HG02798 (cell line): ENCODE data around the gene SIX5.
"Not testable (repeated sequence)": the region's sequence is repeated elsewhere in the genome, so short reads cannot be mapped to it uniquely, and the experiment has no call there.

ENCODE experiments used
- ATAC-seq: cut with Tn5 transposase; IDR thresholded peaks from one replicate; pipeline ENCODE4 v1.9.1; 2021; ENCODE audit warnings: mild to moderate bottlenecking; ENCODE audit not compliant: unreplicated experiment, poor library complexity

Gene SIX5

GRCh38 chr19:45762870-45763631 lies 6.0 kb downstream of the SIX5 start:
- ATAC-seq, result no peak

- no peak for ATAC-seq
Measured at GRCh38 chr19:45761714-45762113, 7.3 kb downstream of the SIX5 start.

GRCh38 chr19:45758921-45759320 lies 10.1 kb downstream of the SIX5 start:
- ATAC-seq, result no peak

- ATAC-seq, result no peak
Measured at GRCh38 chr19:45757695-45758094, 11.4 kb downstream of the SIX5 start.

GRCh38 chr19:45754323-45754722 lies 14.7 kb downstream of the SIX5 start:
- ATAC-seq, result no peak

- ATAC-seq, result no peak
Measured at GRCh38 chr19:45753548-45753947, 15.5 kb downstream of the SIX5 start.

GRCh38 chr19:45752639-45753038 lies 16.4 kb downstream of the SIX5 start:
- no peak for ATAC-seq

GRCh38 chr19:45751483-45751882 lies 17.6 kb downstream of the SIX5 start:
- not testable (repeated sequence) for ATAC-seq

- no peak for ATAC-seq
Measured at GRCh38 chr19:45747513-45747912, 21.5 kb downstream of the SIX5 start.

GRCh38 chr19:45746866-45747265 lies 22.2 kb downstream of the SIX5 start:
- ATAC-seq, result no peak

GRCh38 chr19:45745606-45746005 lies 23.4 kb downstream of the SIX5 start:
- ATAC-seq, result no peak

GRCh38 chr19:45742969-45743368 lies 26.1 kb downstream of the SIX5 start:
- ATAC-seq, result no peak

GRCh38 chr19:45739498-45740439 lies 29.3 kb downstream of the SIX5 start:
- no peak for ATAC-seq

- ATAC-seq, result no peak
Measured at GRCh38 chr19:45733160-45733810, 35.8 kb downstream of the SIX5 start, which contains the start of gene MEIOSIN. Gene MEIOSIN, plus strand, starts transcription at chr19:45733439. Its CDS starts 1,938 bp downstream, at chr19:45735377.

GRCh38 chr19:45730368-45731288 lies 38.4 kb downstream of the SIX5 start, which contains the start of gene FBXO46:
Gene FBXO46, minus strand, starts transcription at chr19:45730896. Its CDS starts 17,401 bp downstream, at chr19:45713495.
- ATAC-seq, result peak; percentile 95

- ATAC-seq, result no peak
Measured at GRCh38 chr19:45729800-45730290, 39.2 kb downstream of the SIX5 start.

- ATAC-seq, result not testable (repeated sequence)
Measured at GRCh38 chr19:45728683-45729082, 40.4 kb downstream of the SIX5 start.

GRCh38 chr19:45720065-45720464 lies 49.0 kb downstream of the SIX5 start:
- ATAC-seq, result not testable (repeated sequence)

GRCh38 chr19:45717983-45718650 lies 50.9 kb downstream of the SIX5 start:
- no peak for ATAC-seq
